ENCODE measurements around the gene FBP1. TPM values are rescaled to one million over a fixed set of nuclear protein-coding genes. Genes with fewer than 3 reads are reported as not detected.

The FBP1 gene
- total and polyA plus RNA-seq, 2 donors from 2014 or later: 27.3 to 266 TPM

DNA sequence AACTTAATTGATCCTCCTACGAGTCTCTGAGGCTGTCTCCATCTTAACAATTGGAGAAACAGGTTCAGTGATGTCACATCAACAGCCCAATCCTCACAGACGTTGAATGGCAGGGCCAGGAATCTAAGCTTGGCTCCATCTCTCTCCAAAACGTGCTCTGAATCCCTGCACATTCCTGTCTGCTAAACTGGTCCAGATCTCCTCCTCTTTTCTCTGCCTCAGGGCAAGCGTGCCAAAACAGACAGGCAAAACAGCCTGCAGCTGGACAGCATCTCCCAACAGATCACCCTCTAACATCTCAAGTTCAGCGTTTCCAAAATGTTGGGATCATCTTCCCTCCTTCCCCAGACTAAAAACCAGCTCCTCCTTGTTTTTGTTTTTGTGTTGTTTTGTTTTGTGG, 6.6 kb downstream of the FBP1 start:
- no peaks in the 10 kb centered on the region for H3K9me3 ChIP-seq (ENCODE audit: control insufficient read depth in 2 of 3, insufficient read depth in 1 of 3, low read length in 3 of 3)
- no peak for FAIRE-seq
- H3K9ac ChIP-seq (ENCODE audit: low read length in 3 of 3): no peak overlapping the region
- intact Hi-C loops (cut with DNase I): no loop called here
- no peak overlapping the region for H3K4me3 ChIP-seq (ENCODE audit: low read length in 3 of 3)
- H3K4me1 ChIP-seq (ENCODE audit: control insufficient read depth in 2 of 3, insufficient read depth in 2 of 3, low read depth in 1 of 3, low read length in 3 of 3): peaks cover 0 to 14% (median 5%) of the 10 kb centered on the region in 3 donors
- no peaks in the 10 kb centered on the region for H3K27me3 ChIP-seq (ENCODE audit: control insufficient read depth, insufficient read depth, low read length)
- no peak overlapping the region for H3K27ac ChIP-seq (ENCODE audit: low read depth in 2 of 2, low read length in 2 of 2)
- no peak for DNase-seq
- TF ChIP-seq, protein P1, sequence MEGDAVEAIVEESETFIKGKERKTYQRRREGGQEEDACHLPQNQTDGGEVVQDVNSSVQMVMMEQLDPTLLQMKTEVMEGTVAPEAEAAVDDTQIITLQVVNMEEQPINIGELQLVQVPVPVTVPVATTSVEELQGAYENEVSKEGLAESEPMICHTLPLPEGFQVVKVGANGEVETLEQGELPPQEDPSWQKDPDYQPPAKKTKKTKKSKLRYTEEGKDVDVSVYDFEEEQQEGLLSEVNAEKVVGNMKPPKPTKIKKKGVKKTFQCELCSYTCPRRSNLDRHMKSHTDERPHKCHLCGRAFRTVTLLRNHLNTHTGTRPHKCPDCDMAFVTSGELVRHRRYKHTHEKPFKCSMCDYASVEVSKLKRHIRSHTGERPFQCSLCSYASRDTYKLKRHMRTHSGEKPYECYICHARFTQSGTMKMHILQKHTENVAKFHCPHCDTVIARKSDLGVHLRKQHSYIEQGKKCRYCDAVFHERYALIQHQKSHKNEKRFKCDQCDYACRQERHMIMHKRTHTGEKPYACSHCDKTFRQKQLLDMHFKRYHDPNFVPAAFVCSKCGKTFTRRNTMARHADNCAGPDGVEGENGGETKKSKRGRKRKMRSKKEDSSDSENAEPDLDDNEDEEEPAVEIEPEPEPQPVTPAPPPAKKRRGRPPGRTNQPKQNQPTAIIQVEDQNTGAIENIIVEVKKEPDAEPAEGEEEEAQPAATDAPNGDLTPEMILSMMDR (IDR thresholded peaks at IDR 0.05; ENCODE audit: borderline replicate concordance, extremely low read depth, insufficient read depth): no peak
- H3K36me3 ChIP-seq (ENCODE audit: control insufficient read depth in 2 of 3, insufficient read depth in 3 of 3, low read length in 3 of 3): no peaks in the 10 kb centered on the region

DNA sequence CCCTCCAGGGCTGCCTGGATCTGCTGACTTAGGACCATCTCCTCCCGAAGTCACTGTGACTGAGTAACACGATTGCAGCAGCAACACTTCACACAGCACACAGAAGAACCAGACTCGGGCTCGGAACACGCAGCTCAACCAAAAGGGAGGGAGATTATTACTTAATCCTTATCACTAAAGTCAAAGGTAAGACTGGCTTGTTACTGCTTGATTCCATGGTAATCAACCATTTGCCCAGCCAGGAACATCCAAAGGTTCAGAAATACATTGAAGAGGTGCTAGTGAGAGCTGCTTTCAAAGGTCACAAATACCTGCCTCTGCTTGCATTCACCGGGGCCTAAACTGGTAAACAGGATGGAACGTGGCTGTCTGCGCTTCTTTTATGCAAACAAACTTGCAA, 7.7 kb downstream of the FBP1 start:
- Histone ChIP-seq H3K9ac (ENCODE audit: low read length in 3 of 3) (no peak overlapping the region), H3K27me3 (ENCODE audit: control insufficient read depth, insufficient read depth, low read length) (no peaks in the 10 kb centered on the region), H3K9me3 (ENCODE audit: control insufficient read depth in 2 of 3, insufficient read depth in 1 of 3, low read length in 3 of 3) (no peaks in the 10 kb centered on the region), H3K4me1 (ENCODE audit: control insufficient read depth in 2 of 3, insufficient read depth in 2 of 3, low read depth in 1 of 3, low read length in 3 of 3) (peaks cover 0 to 14% (median 5%) of the 10 kb centered on the region in 3 donors), H3K36me3 (ENCODE audit: control insufficient read depth in 2 of 3, insufficient read depth in 3 of 3, low read length in 3 of 3) (no peaks in the 10 kb centered on the region), H3K4me3 (ENCODE audit: low read length in 3 of 3) (no peak overlapping the region), H3K27ac (ENCODE audit: low read depth in 2 of 2, low read length in 2 of 2) (no peak overlapping the region)
- FAIRE-seq (no peak), DNase-seq (no peak)
- intact Hi-C loops (cut with DNase I): no loop called here
- TF ChIP-seq, protein P1 (IDR thresholded peaks at IDR 0.05; ENCODE audit: borderline replicate concordance, extremely low read depth, insufficient read depth): no peak

DNA sequence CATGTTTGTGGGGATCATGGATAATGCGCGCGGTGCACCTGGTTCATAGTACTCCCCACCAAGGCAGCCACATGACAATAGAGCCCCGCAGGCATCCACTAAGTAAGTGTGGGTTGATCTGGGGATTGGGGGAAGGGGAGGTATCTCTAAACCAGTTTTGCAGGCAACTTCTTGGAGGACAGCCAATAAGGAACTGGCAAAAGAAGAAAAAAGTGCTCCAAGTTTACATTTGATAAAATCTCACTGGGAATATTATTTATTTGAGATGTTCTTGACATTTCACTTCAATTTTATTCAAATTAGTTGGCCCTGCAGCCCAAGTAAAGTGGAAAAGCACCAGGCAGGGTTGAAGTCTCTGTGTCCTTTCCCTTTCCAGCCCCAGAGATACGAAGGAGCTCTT, 8.5 kb downstream of the FBP1 start:
- H3K27ac ChIP-seq (ENCODE audit: low read depth in 2 of 2, low read length in 2 of 2): no peak overlapping the region
- H3K36me3 ChIP-seq (ENCODE audit: control insufficient read depth in 2 of 3, insufficient read depth in 3 of 3, low read length in 3 of 3): no peaks in the 10 kb centered on the region
- TF ChIP-seq, protein P1 (IDR thresholded peaks at IDR 0.05; ENCODE audit: borderline replicate concordance, extremely low read depth, insufficient read depth): no peak
- peak in 2 of 5 donors; percentile 44 to 61 for DNase-seq
- no peaks in the 10 kb centered on the region for H3K9me3 ChIP-seq (ENCODE audit: control insufficient read depth in 2 of 3, insufficient read depth in 1 of 3, low read length in 3 of 3)
- intact Hi-C loops (cut with DNase I): no loop called here
- peaks cover 0 to 14% (median 5%) of the 10 kb centered on the region in 3 donors for H3K4me1 ChIP-seq (ENCODE audit: control insufficient read depth in 2 of 3, insufficient read depth in 2 of 3, low read depth in 1 of 3, low read length in 3 of 3)
- H3K9ac ChIP-seq (ENCODE audit: low read length in 3 of 3): no peak overlapping the region
- no peaks in the 10 kb centered on the region for H3K27me3 ChIP-seq (ENCODE audit: control insufficient read depth, insufficient read depth, low read length)
- no peak overlapping the region for H3K4me3 ChIP-seq (ENCODE audit: low read length in 3 of 3)
- no peak for FAIRE-seq

DNA sequence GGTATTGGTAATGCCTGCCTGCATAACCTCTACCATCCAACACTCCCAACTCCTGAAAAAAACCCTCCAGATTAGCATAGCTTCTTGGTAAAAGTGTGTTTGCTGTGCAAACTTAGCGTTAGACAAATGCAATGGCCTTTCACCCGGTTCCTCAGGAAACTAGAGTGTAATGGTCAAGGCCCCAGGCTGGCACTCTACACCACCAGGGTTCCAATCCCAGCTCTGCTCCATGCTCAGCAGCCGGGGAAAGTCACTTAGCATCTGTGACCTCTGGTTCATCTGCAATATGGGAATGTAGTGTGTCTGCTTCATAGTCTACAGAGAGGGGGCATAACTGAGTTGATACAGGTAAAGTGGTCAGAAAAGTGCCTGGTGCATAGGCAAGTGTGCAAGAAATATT, 9.0 kb downstream of the FBP1 start:
- intact Hi-C loops (cut with DNase I): no loop called here
- Histone ChIP-seq H3K4me3 (ENCODE audit: low read length in 3 of 3) (no peak overlapping the region), H3K9ac (ENCODE audit: low read length in 3 of 3) (no peak overlapping the region), H3K27ac (ENCODE audit: low read depth in 2 of 2, low read length in 2 of 2) (no peak overlapping the region), H3K27me3 (ENCODE audit: control insufficient read depth, insufficient read depth, low read length) (no peaks in the 10 kb centered on the region), H3K36me3 (ENCODE audit: control insufficient read depth in 2 of 3, insufficient read depth in 3 of 3, low read length in 3 of 3) (no peaks in the 10 kb centered on the region), H3K9me3 (ENCODE audit: control insufficient read depth in 2 of 3, insufficient read depth in 1 of 3, low read length in 3 of 3) (no peaks in the 10 kb centered on the region), H3K4me1 (ENCODE audit: control insufficient read depth in 2 of 3, insufficient read depth in 2 of 3, low read depth in 1 of 3, low read length in 3 of 3) (peaks cover 0 to 14% (median 7%) of the 10 kb centered on the region in 3 donors)
- no peak for DNase-seq
- FAIRE-seq: no peak
- TF ChIP-seq, protein P1 (IDR thresholded peaks at IDR 0.05; ENCODE audit: borderline replicate concordance, extremely low read depth, insufficient read depth): no peak
